ENCODE results near the gene MAN2B2. TPM values are rescaled to one million over a fixed set of nuclear protein-coding genes. Genes with fewer than 3 reads are reported as not detected.

MAN2B2 gene
- polyA plus RNA-seq, 1 donor (not counting 4 experiments of a cell fraction or from before 2014, with no cell fraction given): 7.4 TPM

Other genes with a start within 250 kb of the MAN2B2 start
- gene PPP2R2C, start 102.6 kb upstream of the MAN2B2 start, polyA plus RNA-seq: 12.3 to 20.2 TPM (median 18.6 TPM) in 3 replicates
- 121 to 275 TPM (median 224 TPM) in 3 replicates for gene MRFAP1, start 65.5 kb downstream of the MAN2B2 start, polyA plus RNA-seq
- 0.68 to 2.3 TPM (median 1.7 TPM) in 3 replicates for gene S100P, start 118.7 kb downstream of the MAN2B2 start, polyA plus RNA-seq
- 47.6 to 77.9 TPM (median 50.7 TPM) in 3 replicates for gene MRFAP1L1, start 134.7 kb downstream of the MAN2B2 start, polyA plus RNA-seq
- gene BLOC1S4, start 141.0 kb downstream of the MAN2B2 start, polyA plus RNA-seq: 11.2 to 13.6 TPM (median 11.7 TPM) in 3 replicates
- gene KIAA0232, start 207.5 kb downstream of the MAN2B2 start, polyA plus RNA-seq: 8.5 to 10.0 TPM (median 9.1 TPM) in 3 replicates